Subcutaneous adipose tissue (tissue), 4 donors: ENCODE results near the gene RPS6KA4. TPM values are rescaled to one million over a fixed set of nuclear protein-coding genes. Genes with fewer than 3 reads are reported as not detected.

Source experiments
- CTCF ChIP-seq: fragments of 450-650 bp; IDR thresholded peaks from one replicate; pipeline ENCODE4 v1.5.1; 2016; ENCODE audit warnings: low read depth, mild to moderate bottlenecking, control low read depth, antibody characterized with exemption, moderate library complexity
- total RNA-seq, 4 donors: library from RNA; depleted of rRNA; stranded (reverse); fragments of >200 nt; gene quantifications; one replicate each; pipeline ENCODE4 v1.1.0, GENCODE V29; 2016

Gene RPS6KA4
- total RNA-seq, 4 donors from 2014 or later, result 7.2 to 27.5 (median 16.3) TPM

GRCh38 chr11:64372802-64373597, 14.0 kb downstream of the RPS6KA4 start:
- TF ChIP-seq CTCF, result no peak

DNA sequence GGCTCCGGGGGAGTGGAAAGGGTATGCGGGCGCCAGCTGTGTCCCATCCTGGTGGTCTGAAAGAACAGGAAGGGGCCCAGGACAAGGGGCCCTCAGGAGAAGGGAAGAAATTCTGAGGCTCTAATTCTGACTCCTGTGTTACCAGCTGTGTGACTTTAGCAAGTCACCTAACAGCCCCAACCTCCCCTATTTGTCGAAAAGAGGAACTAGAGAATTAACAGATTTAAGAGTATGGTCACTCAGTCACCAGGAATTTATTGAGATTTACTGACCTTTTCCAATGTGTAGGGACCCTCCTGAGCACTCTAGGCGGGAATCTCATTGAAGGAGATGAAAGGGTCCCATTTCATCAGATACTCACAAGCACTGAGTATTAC, 14.6 kb downstream of the RPS6KA4 start:
- TF ChIP-seq CTCF, result no peak

DNA sequence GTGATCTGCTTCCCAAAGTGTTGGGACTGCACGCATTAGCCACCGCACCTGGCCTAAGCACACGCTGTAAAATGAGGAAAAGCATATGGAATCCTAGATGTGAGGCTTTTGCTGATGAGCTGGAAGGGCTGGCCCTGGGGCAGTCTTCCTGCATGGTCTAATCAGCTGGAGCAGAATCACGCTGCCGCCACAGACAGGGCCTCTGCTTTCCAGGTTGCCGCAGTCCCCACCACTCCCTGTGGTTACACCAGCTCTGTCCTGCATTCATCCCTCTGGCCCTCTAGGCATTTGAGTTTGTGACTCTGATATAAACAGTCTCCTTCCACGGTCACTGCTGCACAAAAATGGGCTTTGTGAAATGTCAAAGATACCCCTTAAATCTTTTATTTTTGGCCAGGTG, 17.1 kb downstream of the RPS6KA4 start:
- no peak for TF ChIP-seq CTCF

GRCh38 chr11:64378335-64378880, 19.4 kb downstream of the RPS6KA4 start:
- TF ChIP-seq CTCF, result no peak

DNA sequence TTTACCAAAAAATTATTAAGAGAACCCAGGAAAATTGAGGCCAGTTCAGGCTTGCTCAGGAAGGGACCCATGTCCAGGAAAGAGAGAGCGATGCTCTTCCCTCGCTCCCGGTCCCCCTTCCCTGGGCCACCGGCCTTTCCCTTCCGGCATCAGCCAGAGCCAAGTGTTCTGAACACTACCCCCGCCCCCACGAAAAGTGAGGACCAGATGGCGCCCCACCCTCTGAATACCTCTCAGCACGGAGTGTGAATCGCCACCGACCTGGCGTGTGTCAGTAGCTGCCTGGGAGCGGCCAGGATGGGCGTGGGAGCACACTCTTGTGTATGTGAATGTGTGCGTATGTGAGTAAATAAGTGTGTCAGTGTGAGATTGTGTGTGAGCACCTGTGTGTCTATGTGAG, 20.2 kb downstream of the RPS6KA4 start:
- no peak for TF ChIP-seq CTCF

- TF ChIP-seq CTCF, result no peak
These were observed 21.1 kb downstream of the RPS6KA4 start for GRCh38 chr11:64379817-64380709.

DNA sequence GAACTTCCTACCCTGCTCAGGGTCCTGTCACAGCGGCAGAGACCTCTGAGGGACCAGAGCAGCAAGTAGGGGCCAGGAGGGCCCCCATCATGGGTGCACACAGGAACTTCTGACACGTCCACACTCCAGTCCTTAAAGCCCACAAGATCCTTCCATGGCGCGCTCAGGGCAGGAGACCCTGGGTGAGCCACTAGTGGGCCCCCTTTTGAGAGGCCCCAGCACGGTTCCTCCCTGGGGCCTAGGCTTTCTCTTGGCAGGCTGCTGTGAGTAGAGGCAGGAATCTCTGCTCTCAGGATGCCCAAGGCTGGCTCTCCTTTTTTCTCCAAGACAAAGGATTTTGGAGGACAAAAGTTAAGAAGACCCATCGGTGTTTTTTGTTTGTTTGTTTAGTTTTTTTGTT, 22.4 kb downstream of the RPS6KA4 start:
- TF ChIP-seq CTCF, result no peak
